Measurements from ENCODE around the gene PNRC2.

The PNRC2 gene

DNA sequence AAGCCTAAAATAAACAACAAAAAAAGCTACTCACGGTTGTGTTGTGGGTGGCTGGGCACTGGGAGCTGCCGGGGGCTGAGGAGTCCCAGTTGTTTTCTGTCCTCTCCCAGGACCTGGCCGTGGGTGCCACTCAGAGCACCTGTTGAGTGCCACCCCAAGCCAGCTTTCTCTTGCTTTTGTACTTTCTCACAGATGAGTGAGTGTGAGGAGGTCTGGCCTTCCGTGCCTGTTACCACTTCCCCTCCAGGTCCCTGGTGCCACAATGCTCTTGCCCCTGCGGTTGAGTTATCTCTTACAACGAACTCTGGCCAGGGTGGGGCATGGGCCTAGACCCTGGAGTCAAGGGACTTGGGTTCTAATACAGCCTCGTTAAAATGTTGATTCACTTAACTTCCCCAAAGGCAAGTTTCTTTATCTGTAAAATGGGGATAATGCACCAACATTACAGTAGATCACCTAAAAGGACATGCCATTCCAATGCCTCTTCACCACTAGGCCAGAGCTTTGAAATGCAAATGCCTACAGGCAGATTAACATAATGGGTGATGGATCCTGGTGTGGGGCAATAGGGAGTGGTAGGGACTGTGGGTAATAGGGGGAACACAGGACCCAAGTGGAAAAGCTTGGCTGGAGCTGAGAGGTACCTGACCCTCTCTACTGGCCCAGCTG lies 46.3 kb upstream of the PNRC2 start, which contains the start of gene CNR2 (continued):
- TF ChIP-seq, protein P1, sequence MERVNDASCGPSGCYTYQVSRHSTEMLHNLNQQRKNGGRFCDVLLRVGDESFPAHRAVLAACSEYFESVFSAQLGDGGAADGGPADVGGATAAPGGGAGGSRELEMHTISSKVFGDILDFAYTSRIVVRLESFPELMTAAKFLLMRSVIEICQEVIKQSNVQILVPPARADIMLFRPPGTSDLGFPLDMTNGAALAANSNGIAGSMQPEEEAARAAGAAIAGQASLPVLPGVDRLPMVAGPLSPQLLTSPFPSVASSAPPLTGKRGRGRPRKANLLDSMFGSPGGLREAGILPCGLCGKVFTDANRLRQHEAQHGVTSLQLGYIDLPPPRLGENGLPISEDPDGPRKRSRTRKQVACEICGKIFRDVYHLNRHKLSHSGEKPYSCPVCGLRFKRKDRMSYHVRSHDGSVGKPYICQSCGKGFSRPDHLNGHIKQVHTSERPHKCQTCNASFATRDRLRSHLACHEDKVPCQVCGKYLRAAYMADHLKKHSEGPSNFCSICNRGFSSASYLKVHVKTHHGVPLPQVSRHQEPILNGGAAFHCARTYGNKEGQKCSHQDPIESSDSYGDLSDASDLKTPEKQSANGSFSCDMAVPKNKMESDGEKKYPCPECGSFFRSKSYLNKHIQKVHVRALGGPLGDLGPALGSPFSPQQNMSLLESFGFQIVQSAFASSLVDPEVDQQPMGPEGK (CRISPR knock-in tag; IDR thresholded peaks at IDR 0.05; ENCODE audit: borderline replicate concordance): no peak
- TF ChIP-seq ZFP30 (CRISPR knock-in tag; IDR thresholded peaks at IDR 0.05): no peak
- no peak for TF ChIP-seq TOX (CRISPR knock-in tag; IDR thresholded peaks at IDR 0.05; ENCODE audit: borderline replicate concordance)
- TF ChIP-seq CSDC2 (CRISPR knock-in tag; IDR thresholded peaks at IDR 0.05): no peak
- TF ChIP-seq ZNF8 (CRISPR knock-in tag; IDR thresholded peaks at IDR 0.05): no peak
- TF ChIP-seq SNAI2 (CRISPR knock-in tag; IDR thresholded peaks at IDR 0.05): no peak
- no peak for TF ChIP-seq ZNF565 (CRISPR knock-in tag; conservative IDR thresholded peaks at IDR 0.05; ENCODE audit: low read depth)
- no peak for TF ChIP-seq BACH2 (CRISPR knock-in tag; IDR thresholded peaks at IDR 0.05; ENCODE audit: borderline replicate concordance)
- TF ChIP-seq ZC3H10 (CRISPR knock-in tag; IDR thresholded peaks at IDR 0.05): no peak

- ATAC-seq: no peak
- no peak for TF ChIP-seq ARNTL (CRISPR knock-in tag; IDR thresholded peaks at IDR 0.05; ENCODE audit: borderline replicate concordance, low read depth)
- TF ChIP-seq ESRRG (CRISPR knock-in tag; IDR thresholded peaks at IDR 0.05): no peak
- TF ChIP-seq ZNF70 (CRISPR knock-in tag; IDR thresholded peaks at IDR 0.05): no peak
- no peak for TF ChIP-seq GLIS3 (CRISPR knock-in tag; IDR thresholded peaks at IDR 0.05)
- TF ChIP-seq TCF4 (CRISPR knock-in tag; IDR thresholded peaks at IDR 0.05; ENCODE audit: borderline replicate concordance): no peak
- TF ChIP-seq, protein P2, sequence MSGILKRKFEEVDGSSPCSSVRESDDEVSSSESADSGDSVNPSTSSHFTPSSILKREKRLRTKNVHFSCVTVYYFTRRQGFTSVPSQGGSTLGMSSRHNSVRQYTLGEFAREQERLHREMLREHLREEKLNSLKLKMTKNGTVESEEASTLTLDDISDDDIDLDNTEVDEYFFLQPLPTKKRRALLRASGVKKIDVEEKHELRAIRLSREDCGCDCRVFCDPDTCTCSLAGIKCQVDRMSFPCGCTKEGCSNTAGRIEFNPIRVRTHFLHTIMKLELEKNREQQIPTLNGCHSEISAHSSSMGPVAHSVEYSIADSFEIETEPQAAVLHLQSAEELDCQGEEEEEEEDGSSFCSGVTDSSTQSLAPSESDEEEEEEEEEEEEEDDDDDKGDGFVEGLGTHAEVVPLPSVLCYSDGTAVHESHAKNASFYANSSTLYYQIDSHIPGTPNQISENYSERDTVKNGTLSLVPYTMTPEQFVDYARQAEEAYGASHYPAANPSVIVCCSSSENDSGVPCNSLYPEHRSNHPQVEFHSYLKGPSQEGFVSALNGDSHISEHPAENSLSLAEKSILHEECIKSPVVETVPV (CRISPR knock-in tag; IDR thresholded peaks at IDR 0.05): no peak
- TF ChIP-seq ZNF8 (CRISPR knock-in tag; IDR thresholded peaks at IDR 0.05): no peak
- no peak for TF ChIP-seq RARB (CRISPR knock-in tag; IDR thresholded peaks at IDR 0.05)
- no peak for TF ChIP-seq TOX (CRISPR knock-in tag; IDR thresholded peaks at IDR 0.05; ENCODE audit: borderline replicate concordance)
- TF ChIP-seq OSR1 (CRISPR knock-in tag; IDR thresholded peaks at IDR 0.05): no peak
- TF ChIP-seq CSDC2 (CRISPR knock-in tag; IDR thresholded peaks at IDR 0.05): no peak
- no peak for TF ChIP-seq ZC3H10 (CRISPR knock-in tag; IDR thresholded peaks at IDR 0.05)
- no peak for TF ChIP-seq PPARA (CRISPR knock-in tag; IDR thresholded peaks at IDR 0.05; ENCODE audit: borderline replicate concordance)
- no peak for TF ChIP-seq POU6F1 (CRISPR knock-in tag; IDR thresholded peaks at IDR 0.05; ENCODE audit: borderline replicate concordance, low read depth)
Measured at GRCh38 chr1:23914921-23915320, 44.7 kb upstream of the PNRC2 start.

GRCh38 chr1:23915466-23915865 lies 44.2 kb upstream of the PNRC2 start:
- TF ChIP-seq ZFP3 (CRISPR knock-in tag; IDR thresholded peaks at IDR 0.05) (no peak), BACH2 (CRISPR knock-in tag; IDR thresholded peaks at IDR 0.05; ENCODE audit: borderline replicate concordance) (no peak), ZNF70 (CRISPR knock-in tag; IDR thresholded peaks at IDR 0.05) (no peak), CREB5 (CRISPR knock-in tag; IDR thresholded peaks at IDR 0.05; ENCODE audit: low read depth) (no peak), CSDC2 (CRISPR knock-in tag; IDR thresholded peaks at IDR 0.05) (no peak), ARNTL (CRISPR knock-in tag; IDR thresholded peaks at IDR 0.05; ENCODE audit: borderline replicate concordance, low read depth) (no peak), ZC3H10 (CRISPR knock-in tag; IDR thresholded peaks at IDR 0.05) (no peak), TCF4 (CRISPR knock-in tag; IDR thresholded peaks at IDR 0.05; ENCODE audit: borderline replicate concordance) (no peak), GLIS3 (CRISPR knock-in tag; IDR thresholded peaks at IDR 0.05) (no peak), ESRRG (CRISPR knock-in tag; IDR thresholded peaks at IDR 0.05) (no peak), ZNF565 (CRISPR knock-in tag; conservative IDR thresholded peaks at IDR 0.05; ENCODE audit: low read depth) (no peak), ZNF8 (CRISPR knock-in tag; IDR thresholded peaks at IDR 0.05) (no peak), ZFP30 (CRISPR knock-in tag; IDR thresholded peaks at IDR 0.05) (no peak), OSR1 (CRISPR knock-in tag; IDR thresholded peaks at IDR 0.05) (no peak), TOX (CRISPR knock-in tag; IDR thresholded peaks at IDR 0.05; ENCODE audit: borderline replicate concordance) (no peak), ISL1 (CRISPR knock-in tag; IDR thresholded peaks at IDR 0.05) (no peak), SNAI2 (CRISPR knock-in tag; IDR thresholded peaks at IDR 0.05) (no peak)
- TF ChIP-seq, protein P1 (CRISPR knock-in tag; IDR thresholded peaks at IDR 0.05; ENCODE audit: borderline replicate concordance): no peak
- TF ChIP-seq, protein P2 (CRISPR knock-in tag; IDR thresholded peaks at IDR 0.05): no peak
- ATAC-seq: no peak

Measured in SK-N-SH treated with all-trans-retinoic acid at 6 μM for 48 hours (cell line).